AG09309 (cell line): Measurements from ENCODE around the gene FABP7.

Experiments
- DNase-seq: peaks from one replicate; pipeline ENCODE4 v3.0.0-alpha.2; 2010; ENCODE audit warnings: low read depth
- H3K4me3 ChIP-seq: 2 replicates; pipeline ENCODE4 v1.5.1; 2011; ENCODE audit warnings: mild to moderate bottlenecking, low read depth, low read length, moderate library complexity; ENCODE audit not compliant: control insufficient read depth
- CTCF ChIP-seq: IDR thresholded peaks from 2 replicates; pipeline ENCODE4 v1.5.1; 2011; ENCODE audit warnings: mild to moderate bottlenecking, low read depth, low read length, inconsistent platforms; ENCODE audit not compliant: insufficient read depth, control insufficient read depth; ENCODE audit errors: missing control alignments

Gene FABP7

GRCh38 chr6:122791310-122791679 lies 11.8 kb downstream of the FABP7 start:
- H3K4me3 ChIP-seq, result no peak overlapping the region
- no peak for DNase-seq
- no peak for TF ChIP-seq CTCF

- no peak for DNase-seq
- TF ChIP-seq CTCF, result no peak
Measured at GRCh38 chr6:122792766-122793165, 13.2 kb downstream of the FABP7 start.

GRCh38 chr6:122797537-122797936 lies 18.0 kb downstream of the FABP7 start:
- no peak overlapping the region for H3K4me3 ChIP-seq
- no peak for DNase-seq
- TF ChIP-seq CTCF, result no peak

More at GRCh38 chr6:122792766-122793165, 13.2 kb downstream of the FABP7 start:
- no peak overlapping the region for H3K4me3 ChIP-seq

GRCh38 chr6:122798099-122798641 lies 18.7 kb downstream of the FABP7 start:
- no peak for DNase-seq
- H3K4me3 ChIP-seq, result no peak overlapping the region
- TF ChIP-seq CTCF, result no peak

- TF ChIP-seq CTCF, result no peak
- H3K4me3 ChIP-seq, result no peak overlapping the region
- DNase-seq, result no peak
Measured at GRCh38 chr6:122799140-122799745, 19.7 kb downstream of the FABP7 start.

- no peak overlapping the region for H3K4me3 ChIP-seq
- no peak for TF ChIP-seq CTCF
- no peak for DNase-seq
Measured at GRCh38 chr6:122799916-122800686, 20.6 kb downstream of the FABP7 start.
